Fibroblast of mammary gland (primary cell): Measurements from ENCODE around the gene METTL21A.
A peak's percentile ranks its signal among the peaks of the same experiment; 100 is the strongest.

Experiments used
- DNase-seq: peaks from one replicate; pipeline ENCODE4 v3.0.0-alpha.2; 2010; ENCODE audit warnings: low read depth
- H3K4me3 ChIP-seq: 2 replicates; pipeline ENCODE4 v1.5.1; 2011; ENCODE audit warnings: low read depth, mild to moderate bottlenecking, low read length, moderate library complexity; ENCODE audit not compliant: control insufficient read depth
- CTCF ChIP-seq: conservative IDR thresholded peaks from 2 replicates; pipeline ENCODE4 v1.5.1; 2011; ENCODE audit warnings: low read depth, low read length, inconsistent platforms; ENCODE audit not compliant: control insufficient read depth, insufficient read depth

Gene METTL21A

GRCh38 chr2:207621501-207622039 is 3.6 kb downstream of the METTL21A start:
- no peak for TF ChIP-seq CTCF
- no peak overlapping the region for H3K4me3 ChIP-seq
- no peak for DNase-seq

GRCh38 chr2:207619764-207620203 is 5.4 kb downstream of the METTL21A start:
- no peak for TF ChIP-seq CTCF
- H3K4me3 ChIP-seq: no peak overlapping the region
- no peak for DNase-seq

- no peak overlapping the region for H3K4me3 ChIP-seq
- DNase-seq: peak; percentile 96
- TF ChIP-seq CTCF: no peak
These were observed 8.1 kb downstream of the METTL21A start for GRCh38 chr2:207617011-207617671.

GRCh38 chr2:207616185-207616584 is 9.0 kb downstream of the METTL21A start:
- H3K4me3 ChIP-seq: no peak overlapping the region
- TF ChIP-seq CTCF: no peak
- peak; percentile 71 for DNase-seq

GRCh38 chr2:207614824-207615223 is 10.4 kb downstream of the METTL21A start:
- no peak for TF ChIP-seq CTCF
- no peak overlapping the region for H3K4me3 ChIP-seq
- DNase-seq: no peak

- DNase-seq: no peak
- no peak for TF ChIP-seq CTCF
- H3K4me3 ChIP-seq: no peak overlapping the region
These were observed 12.5 kb downstream of the METTL21A start for GRCh38 chr2:207612714-207613113.
